ENCODE results near the gene GMNC.
A peak's percentile ranks its signal among the peaks of the same experiment; 100 is the strongest.

Gene GMNC

DNA sequence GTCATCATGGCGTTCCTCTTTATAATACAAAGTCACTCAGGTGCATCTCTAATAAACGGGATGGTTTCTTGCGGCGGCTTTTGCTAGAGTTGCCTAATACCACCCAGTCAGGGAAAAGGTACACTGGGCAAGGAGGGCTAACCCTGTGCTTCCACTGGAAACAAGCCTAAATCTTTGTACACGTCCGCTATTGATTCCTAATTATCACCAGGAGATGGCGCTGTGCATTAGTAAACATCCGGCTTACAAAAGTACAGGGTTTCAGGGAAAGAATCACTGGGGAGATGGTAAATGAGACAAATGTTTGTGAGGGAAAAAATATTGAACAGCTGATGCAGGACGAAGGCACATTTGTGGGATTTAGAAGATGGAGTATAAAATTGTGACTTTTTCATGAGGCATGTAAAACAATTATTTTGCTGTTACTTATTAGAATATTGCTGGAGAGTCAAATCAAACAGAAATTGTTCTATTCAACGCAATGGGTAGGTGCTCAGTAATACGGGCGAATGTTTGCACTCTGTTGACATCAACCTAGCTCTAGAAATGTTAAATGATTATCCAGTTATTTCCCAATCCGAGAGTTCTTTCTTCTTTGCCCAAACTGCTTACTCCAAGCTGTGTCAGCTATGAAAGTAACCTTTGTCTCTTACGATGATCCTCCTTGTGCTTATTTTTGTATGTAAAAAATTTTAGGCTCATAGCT is 50.6 kb downstream of the GMNC start:
- H3K4me3 ChIP-seq (ENCODE audit: low read depth, low read length): peak overlapping the region; percentile 40
- TF ChIP-seq, protein P1, sequence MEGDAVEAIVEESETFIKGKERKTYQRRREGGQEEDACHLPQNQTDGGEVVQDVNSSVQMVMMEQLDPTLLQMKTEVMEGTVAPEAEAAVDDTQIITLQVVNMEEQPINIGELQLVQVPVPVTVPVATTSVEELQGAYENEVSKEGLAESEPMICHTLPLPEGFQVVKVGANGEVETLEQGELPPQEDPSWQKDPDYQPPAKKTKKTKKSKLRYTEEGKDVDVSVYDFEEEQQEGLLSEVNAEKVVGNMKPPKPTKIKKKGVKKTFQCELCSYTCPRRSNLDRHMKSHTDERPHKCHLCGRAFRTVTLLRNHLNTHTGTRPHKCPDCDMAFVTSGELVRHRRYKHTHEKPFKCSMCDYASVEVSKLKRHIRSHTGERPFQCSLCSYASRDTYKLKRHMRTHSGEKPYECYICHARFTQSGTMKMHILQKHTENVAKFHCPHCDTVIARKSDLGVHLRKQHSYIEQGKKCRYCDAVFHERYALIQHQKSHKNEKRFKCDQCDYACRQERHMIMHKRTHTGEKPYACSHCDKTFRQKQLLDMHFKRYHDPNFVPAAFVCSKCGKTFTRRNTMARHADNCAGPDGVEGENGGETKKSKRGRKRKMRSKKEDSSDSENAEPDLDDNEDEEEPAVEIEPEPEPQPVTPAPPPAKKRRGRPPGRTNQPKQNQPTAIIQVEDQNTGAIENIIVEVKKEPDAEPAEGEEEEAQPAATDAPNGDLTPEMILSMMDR (IDR thresholded peaks at IDR 0.05; ENCODE audit: low read depth, low read length): peak; percentile 73
- H3K9me3 ChIP-seq: no peaks in the 10 kb centered on the region
- no peaks in the 10 kb centered on the region for H3K36me3 ChIP-seq
- no peaks in the 10 kb centered on the region for H3K27me3 ChIP-seq
- no peaks in the 10 kb centered on the region for H3K4me1 ChIP-seq
- DNase-seq: peak; percentile 44

DNA sequence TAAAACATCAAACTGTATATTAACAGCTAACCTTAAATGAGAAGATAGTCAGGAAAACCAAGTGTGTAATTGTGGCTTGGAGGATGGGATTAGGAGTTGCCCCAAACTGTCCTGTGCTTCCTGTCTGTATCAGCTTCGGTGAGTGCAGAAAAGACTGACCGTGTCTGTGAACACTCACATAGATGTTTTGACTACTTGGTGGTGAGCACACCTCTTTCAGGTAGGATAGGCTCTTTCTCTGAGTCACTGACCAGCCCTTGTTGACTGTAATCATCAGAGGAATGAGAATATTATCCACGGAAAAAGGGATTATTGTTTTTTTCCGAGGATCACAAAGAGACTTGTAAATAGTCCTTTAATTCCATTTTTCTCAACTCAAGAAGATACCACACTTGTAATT is 51.5 kb downstream of the GMNC start:
- Histone ChIP-seq H3K4me3 (ENCODE audit: low read depth, low read length) (no peak overlapping the region), H3K36me3 (no peaks in the 10 kb centered on the region), H3K4me1 (no peaks in the 10 kb centered on the region), H3K27me3 (no peaks in the 10 kb centered on the region), H3K9me3 (no peaks in the 10 kb centered on the region)
- TF ChIP-seq, protein P1 (IDR thresholded peaks at IDR 0.05; ENCODE audit: low read depth, low read length): no peak
- DNase-seq: no peak

DNA sequence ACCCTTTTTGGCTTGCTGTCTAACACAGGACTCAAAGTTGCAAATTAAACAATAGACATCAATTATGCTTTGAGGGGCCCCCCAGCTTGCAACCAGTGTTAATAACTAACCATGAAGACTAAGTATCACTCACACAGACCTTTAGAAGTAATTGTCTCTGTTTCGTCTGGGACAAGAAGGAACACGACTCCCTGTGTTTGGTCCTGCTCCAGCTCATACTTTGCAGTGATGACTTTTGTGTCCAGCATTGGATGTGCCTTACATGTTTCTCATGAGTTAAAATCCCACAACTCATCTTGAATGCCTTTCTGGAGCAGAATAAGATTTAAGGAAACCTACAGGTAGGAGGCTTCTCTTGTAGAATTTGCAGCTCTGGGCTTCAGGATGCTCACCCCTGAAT is 53.1 kb downstream of the GMNC start:
- no peaks in the 10 kb centered on the region for H3K9me3 ChIP-seq
- no peaks in the 10 kb centered on the region for H3K27me3 ChIP-seq
- H3K36me3 ChIP-seq: no peaks in the 10 kb centered on the region
- H3K4me3 ChIP-seq (ENCODE audit: low read depth, low read length): no peak overlapping the region
- TF ChIP-seq, protein P1 (IDR thresholded peaks at IDR 0.05; ENCODE audit: low read depth, low read length): no peak
- no peak for DNase-seq
- no peaks in the 10 kb centered on the region for H3K4me1 ChIP-seq

DNA sequence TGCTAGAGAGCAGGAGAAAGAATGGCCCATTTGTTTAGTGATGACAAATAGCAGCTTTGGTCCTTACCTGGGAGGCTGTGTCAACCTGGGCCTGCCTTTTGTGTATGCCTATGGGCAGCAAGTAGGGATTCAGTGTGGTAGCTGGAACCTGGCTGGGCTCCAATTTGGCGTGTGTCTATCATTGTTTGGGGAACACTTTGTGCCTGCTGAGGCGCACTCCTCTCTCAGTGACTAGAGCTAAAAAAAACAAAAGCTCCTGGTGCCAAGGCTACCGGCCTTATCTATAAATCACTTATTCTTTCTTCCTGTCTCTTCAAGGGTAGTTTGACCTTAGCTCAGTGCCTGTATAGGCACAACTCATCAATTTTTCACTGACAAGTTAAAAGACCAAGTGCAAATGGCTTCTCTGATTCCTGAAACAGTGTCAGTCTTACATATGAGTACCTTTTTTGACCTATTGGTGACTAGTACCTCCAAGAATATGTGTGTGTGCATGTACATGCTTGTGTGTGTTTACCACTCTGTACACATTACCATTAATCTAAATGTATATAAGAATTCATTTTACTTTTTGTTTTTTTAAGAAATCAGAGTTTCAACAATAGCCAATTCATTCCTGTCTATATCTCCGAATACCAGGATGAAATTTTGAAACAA is 54.6 kb downstream of the GMNC start:
- Histone ChIP-seq H3K4me3 (ENCODE audit: low read depth, low read length) (no peak overlapping the region), H3K27me3 (no peaks in the 10 kb centered on the region), H3K9me3 (no peaks in the 10 kb centered on the region), H3K4me1 (no peaks in the 10 kb centered on the region), H3K36me3 (no peaks in the 10 kb centered on the region)
- DNase-seq: no peak
- TF ChIP-seq, protein P1 (IDR thresholded peaks at IDR 0.05; ENCODE audit: low read depth, low read length): no peak
